ENCODE results near the gene PHLPP1. TPM values are rescaled to one million over a fixed set of nuclear protein-coding genes. Genes with fewer than 3 reads are reported as not detected.

PHLPP1 gene
- total RNA-seq, 1 donor from 2014 or later = 47.3 TPM

- H3K9me3 Mint-ChIP-seq (ENCODE audit: unreplicated experiment) = no peaks in the 10 kb centered on the region
- H3K4me3 Mint-ChIP-seq (ENCODE audit: unreplicated experiment) = no peak overlapping the region
- no peak for DNase-seq (ENCODE audit: low spot score)
- peaks cover 70% of the 10 kb centered on the region for H3K4me1 Mint-ChIP-seq (ENCODE audit: unreplicated experiment)
- peaks cover 11% of the 10 kb centered on the region for H3K36me3 Mint-ChIP-seq (ENCODE audit: low read depth, unreplicated experiment)
- no peak for TF ChIP-seq CTCF (IDR thresholded peaks at IDR 0.05; ENCODE audit: unreplicated experiment)
- H3K27ac Mint-ChIP-seq (ENCODE audit: unreplicated experiment) = no peak overlapping the region
- no peaks in the 10 kb centered on the region for H3K27me3 Mint-ChIP-seq (ENCODE audit: unreplicated experiment)
Measured at GRCh38 chr18:62757399-62758010, 42.2 kb downstream of the PHLPP1 start.

GRCh38 chr18:62758591-62758990 lies 43.2 kb downstream of the PHLPP1 start:
- no peaks in the 10 kb centered on the region for H3K27me3 Mint-ChIP-seq (ENCODE audit: unreplicated experiment)
- DNase-seq (ENCODE audit: low spot score) = no peak
- H3K9me3 Mint-ChIP-seq (ENCODE audit: unreplicated experiment) = no peaks in the 10 kb centered on the region
- no peak for TF ChIP-seq CTCF (IDR thresholded peaks at IDR 0.05; ENCODE audit: unreplicated experiment)
- H3K4me1 Mint-ChIP-seq (ENCODE audit: unreplicated experiment) = peaks cover 68% of the 10 kb centered on the region
- H3K27ac Mint-ChIP-seq (ENCODE audit: unreplicated experiment) = peak overlapping the region; percentile 92
- peak overlapping the region; percentile 48 for H3K4me3 Mint-ChIP-seq (ENCODE audit: unreplicated experiment)
- H3K36me3 Mint-ChIP-seq (ENCODE audit: low read depth, unreplicated experiment) = peaks cover 11% of the 10 kb centered on the region

- Mint-ChIP-seq H3K4me3 (ENCODE audit: unreplicated experiment) (no peak overlapping the region), H3K36me3 (ENCODE audit: low read depth, unreplicated experiment) (peaks cover 9% of the 10 kb centered on the region), H3K4me1 (ENCODE audit: unreplicated experiment) (peaks cover 58% of the 10 kb centered on the region), H3K27ac (ENCODE audit: unreplicated experiment) (peak overlapping the region; percentile 57), H3K27me3 (ENCODE audit: unreplicated experiment) (peaks cover 1% of the 10 kb centered on the region), H3K9me3 (ENCODE audit: unreplicated experiment) (no peaks in the 10 kb centered on the region)
- TF ChIP-seq CTCF (IDR thresholded peaks at IDR 0.05; ENCODE audit: unreplicated experiment) = no peak
- no peak for DNase-seq (ENCODE audit: low spot score)
Measured at GRCh38 chr18:62759704-62760402, 44.5 kb downstream of the PHLPP1 start.

- no peak for TF ChIP-seq CTCF (IDR thresholded peaks at IDR 0.05; ENCODE audit: unreplicated experiment)
- DNase-seq (ENCODE audit: low spot score) = no peak
- Mint-ChIP-seq H3K36me3 (ENCODE audit: low read depth, unreplicated experiment) (peaks cover 4% of the 10 kb centered on the region), H3K4me3 (ENCODE audit: unreplicated experiment) (no peak overlapping the region), H3K27me3 (ENCODE audit: unreplicated experiment) (peaks cover 1% of the 10 kb centered on the region), H3K27ac (ENCODE audit: unreplicated experiment) (peak overlapping the region; percentile 57), H3K4me1 (ENCODE audit: unreplicated experiment) (peaks cover 52% of the 10 kb centered on the region), H3K9me3 (ENCODE audit: unreplicated experiment) (no peaks in the 10 kb centered on the region)
Measured at GRCh38 chr18:62760403-62760734, 45.0 kb downstream of the PHLPP1 start.

GRCh38 chr18:62763101-62763521 lies 47.8 kb downstream of the PHLPP1 start:
- H3K27me3 Mint-ChIP-seq (ENCODE audit: unreplicated experiment) = peaks cover 1% of the 10 kb centered on the region
- TF ChIP-seq CTCF (IDR thresholded peaks at IDR 0.05; ENCODE audit: unreplicated experiment) = no peak
- H3K4me3 Mint-ChIP-seq (ENCODE audit: unreplicated experiment) = no peak overlapping the region
- no peak overlapping the region for H3K27ac Mint-ChIP-seq (ENCODE audit: unreplicated experiment)
- H3K36me3 Mint-ChIP-seq (ENCODE audit: low read depth, unreplicated experiment) = no peaks in the 10 kb centered on the region
- H3K4me1 Mint-ChIP-seq (ENCODE audit: unreplicated experiment) = peaks cover 44% of the 10 kb centered on the region
- DNase-seq (ENCODE audit: low spot score) = no peak
- no peaks in the 10 kb centered on the region for H3K9me3 Mint-ChIP-seq (ENCODE audit: unreplicated experiment)

Data from endothelial cell (in vitro differentiated cells).